B cell (primary cell): ENCODE results near the gene HES4. TPM values are rescaled to one million over a fixed set of nuclear protein-coding genes. Genes with fewer than 3 reads are reported as not detected.
"Not testable (repeated sequence)": the region's sequence is repeated elsewhere in the genome, so short reads cannot be mapped to it uniquely, and the experiment has no call there.

Source experiments
- ATAC-seq: fragments of 200-7000 bp; cut with Tn5 transposase; one replicate; pipeline ENCODE4 v1.10.0; 2021; ENCODE audit warnings: low read depth, mild to moderate bottlenecking, moderate number of reproducible peaks, moderate library complexity
- CTCF ChIA-PET: fragments of 350-600 bp; sonication (Branson Sonifier 250); formaldehyde crosslinking; loops from one replicate; lab custom pipeline; 2021; ENCODE audit warnings: antibody characterized with exemption, inconsistent platforms; lab: Charles Lee
- POLR2A ChIA-PET: fragments of 350-600 bp; sonication (Branson Sonifier 250); formaldehyde crosslinking; loops from one replicate; lab custom pipeline; 2021; ENCODE audit warnings: antibody characterized with exemption; lab: Charles Lee
- DNase-seq: peaks from one replicate; pipeline ENCODE4 v3.0.0; 2013
- H2AFZ ChIP-seq: 2 replicates; pipeline ENCODE4 v1.6.1; 2012; ENCODE audit warnings: mild to moderate bottlenecking, low read depth, low read length; ENCODE audit not compliant: insufficient read depth, poor library complexity, severe bottlenecking
- H3K27ac ChIP-seq, 2 donors: 1 replicate in 1 of 2; 2 replicates in 1 of 2; pipeline ENCODE4 v1.5.1; 2012 to 2013; ENCODE audit warnings: low read length in 2 of 2, mild to moderate bottlenecking in 2 of 2, moderate library complexity in 1 of 2
- H3K27me3 ChIP-seq, 4 experiments: fragments of 200-600 bp in 1 of 4; sonication (generic) in 1 of 4; replicated peaks in 1 of 4; 1 replicate in 2 of 4; 2 replicates in 2 of 4; pipeline versions ENCODE4 v1.6.1 to v1.7.0; 2013 to 2016; ENCODE audit warnings: low read length in 3 of 4, mild to moderate bottlenecking in 2 of 4, mixed read lengths in 1 of 4, moderate library complexity in 1 of 4; ENCODE audit not compliant: insufficient read depth in 4 of 4, control insufficient read depth in 3 of 4; ENCODE audit errors: control extremely low read depth in 1 of 4
- H3K36me3 ChIP-seq, 2 experiments: replicated peaks in 1 of 2; 1 replicate in 1 of 2; 2 replicates in 1 of 2; pipeline versions ENCODE4 v1.6.1 to v1.7.1; 2013; ENCODE audit warnings: low read length in 1 of 2; ENCODE audit not compliant: insufficient read depth in 2 of 2, control insufficient read depth in 1 of 2; ENCODE audit errors: control extremely low read depth in 1 of 2, extremely low read depth in 1 of 2
- H3K4me1 ChIP-seq, 2 donors: fragments of 200-600 bp in 1 of 2; sonication (generic) in 1 of 2; 1 replicate in 1 of 2; 2 replicates in 1 of 2; pipeline versions ENCODE4 v1.5.1 to v1.6.1; 2013 to 2017; ENCODE audit warnings: low read length in 2 of 2; ENCODE audit not compliant: control insufficient read depth in 2 of 2, insufficient read depth in 2 of 2
- H3K4me2 ChIP-seq: replicated peaks from 2 replicates; pipeline ENCODE3; 2012; ENCODE audit warnings: mild to moderate bottlenecking, low read depth, low read length; ENCODE audit not compliant: poor library complexity, severe bottlenecking
- H3K4me3 ChIP-seq, 5 experiments: fragments of 200-600 bp in 1 of 5; sonication (generic) in 1 of 5; 1 replicate in 3 of 5; 2 replicates in 2 of 5; pipeline versions ENCODE4 v1.5.1 to v1.7.0; 2011 to 2016; ENCODE audit warnings: low read length in 4 of 5, mild to moderate bottlenecking in 4 of 5, low read depth in 2 of 5, control low read depth in 1 of 5, moderate library complexity in 1 of 5; ENCODE audit not compliant: insufficient read depth in 1 of 5; ENCODE audit errors: control extremely low read depth in 1 of 5, extremely low read depth in 1 of 5
- H3K79me2 ChIP-seq: fragments of 200-600 bp; sonication (generic); one replicate; pipeline ENCODE4 v1.6.0; 2016; ENCODE audit warnings: low read length; ENCODE audit not compliant: control insufficient read depth, insufficient read depth
- H3K9ac ChIP-seq: fragments of 200-600 bp; sonication (generic); 2 replicates; pipeline ENCODE4 v1.6.1; 2017; ENCODE audit warnings: mild to moderate bottlenecking, low read length, moderate library complexity
- H3K9me3 ChIP-seq, 3 donors: one replicate each; pipeline versions ENCODE4 v1.6.1 to v1.7.1; 2013; ENCODE audit warnings: low read length in 2 of 3; ENCODE audit not compliant: control insufficient read depth in 2 of 3, insufficient read depth in 1 of 3; ENCODE audit errors: control extremely low read depth in 1 of 3
- H4K20me1 ChIP-seq: 2 replicates; pipeline ENCODE4 v1.6.0; 2012; ENCODE audit warnings: mild to moderate bottlenecking, low read length; ENCODE audit not compliant: insufficient read depth, control insufficient read depth, poor library complexity, severe bottlenecking
- H3K27ac Mint-ChIP-seq: one replicate; pipeline ENCODE4 v1.8.0; 2021; ENCODE audit warnings: mixed read lengths
- H3K27me3 Mint-ChIP-seq: one replicate; pipeline ENCODE4 v1.8.0; 2021; ENCODE audit warnings: mixed read lengths
- H3K4me1 Mint-ChIP-seq: one replicate; pipeline ENCODE4 v1.8.0; 2021; ENCODE audit warnings: mixed read lengths
- H3K4me3 Mint-ChIP-seq: one replicate; pipeline ENCODE4 v1.8.0; 2021; ENCODE audit warnings: mixed read lengths
- H3K9me3 Mint-ChIP-seq: one replicate; pipeline ENCODE4 v1.8.0; 2022; ENCODE audit warnings: mixed read lengths; ENCODE audit not compliant: insufficient read depth
- CTCF ChIP-seq: fragments of 200-600 bp; IDR thresholded peaks from one replicate; pipeline ENCODE4 v1.8.0; 2022; ENCODE audit warnings: antibody characterized with exemption, mild to moderate bottlenecking
- EZH2 ChIP-seq: IDR thresholded peaks from 2 replicates; pipeline ENCODE4 v1.6.1; 2012; ENCODE audit warnings: borderline replicate concordance, low read depth, mild to moderate bottlenecking, moderate library complexity, low read length; ENCODE audit not compliant: insufficient read depth, poor library complexity, severe bottlenecking
- WGBS: methylation state at CpG from one replicate; pipeline ENCODE4 v1.1.5; 2013; ENCODE audit warnings: missing lambda C conversion rate; ENCODE audit not compliant: insufficient coverage; 5-methylcytosine and 5-hydroxymethylcytosine counted together
- intact Hi-C: fragments of 100-400 bp; cut with micrococcal nuclease; formaldehyde crosslinking; loops from one replicate; pipeline ENCODE4 v1.10.0; 2022
- polyA plus RNA-seq: library from polyadenylated mRNA; depleted of rRNA; stranded (reverse); fragments of >200 nt; gene quantifications from 2 replicates; pipeline ENCODE4 v1.2.3, GENCODE V29; 2012
- total RNA-seq, 2 donors: library from RNA; stranded (reverse); fragments of 120-200 nt in 1 of 2; gene quantifications; 1 replicate in 1 of 2; 2 replicates in 1 of 2; pipeline versions ENCODE4 v1.2.3 to v1.2.4, GENCODE V29; 2013 to 2022

The HES4 gene
- total and polyA plus RNA-seq, 2 donors (not counting 1 experiment from before 2014, with no cell fraction given): 3.2 to 4.5 TPM

GRCh38 chr1:995665-996633, 3.9 kb downstream of the HES4 start:
- DNase-seq: no peak
- H3K27me3 Mint-ChIP-seq: peaks cover 32% of the 10 kb centered on the region
- ChIA-PET POLR2A (no interaction called here), CTCF (interaction anchor here (1.5 kb wide), 1 partner anchor 11 kb away, joined by 6 read pairs; no protein-coding TSS in a partner anchor)
- Histone ChIP-seq H3K4me2 (no peak overlapping the region), H4K20me1 (no peaks in the 10 kb centered on the region), H3K9me3 (peaks cover 0 to 33% (median 3%) of the 10 kb centered on the region in 3 donors), H3K27ac (no peak overlapping the region), H3K9ac (no peak overlapping the region), H3K27me3 (peaks cover 0 to 61% (median 18%) of the 10 kb centered on the region in 4 experiments), H2AFZ (no peak overlapping the region), H3K36me3 (no peaks in the 10 kb centered on the region), H3K79me2 (no peaks in the 10 kb centered on the region), H3K4me1 (peaks cover 22 to 29% of the 10 kb centered on the region in 2 donors), H3K4me3 (no peak overlapping the region)
- no peak for TF ChIP-seq CTCF
- no peak for TF ChIP-seq EZH2
- no peak overlapping the region for H3K27ac Mint-ChIP-seq
- no peak overlapping the region for H3K4me3 Mint-ChIP-seq
- intact Hi-C loops: no loop called here
- WGBS: 37% methylated on average over 18 of the region's 30 CpGs
- no peak for ATAC-seq
- H3K4me1 Mint-ChIP-seq: peaks cover 10% of the 10 kb centered on the region
- no peaks in the 10 kb centered on the region for H3K9me3 Mint-ChIP-seq

GRCh38 chr1:994546-994945, 5.4 kb downstream of the HES4 start:
- H3K4me3 ChIP-seq, H3K27ac ChIP-seq, H3K4me1 Mint-ChIP-seq, intact Hi-C loops, ATAC-seq, H3K27ac Mint-ChIP-seq, H3K9me3 Mint-ChIP-seq, H3K79me2 ChIP-seq, H4K20me1 ChIP-seq, H3K4me3 Mint-ChIP-seq, DNase-seq, H3K4me2 ChIP-seq, H3K36me3 ChIP-seq, POLR2A ChIA-PET, H2AFZ ChIP-seq, H3K9ac ChIP-seq: not testable (repeated sequence)
- 81% methylated on average over 4 of the region's 6 CpGs for WGBS
- peaks cover 0 to 28% (median 3%) of the 10 kb centered on the region in 3 donors for H3K9me3 ChIP-seq
- H3K27me3 ChIP-seq: peaks cover 0 to 52% (median 15%) of the 10 kb centered on the region in 4 experiments
- H3K4me1 ChIP-seq: peaks cover 14 to 18% of the 10 kb centered on the region in 2 donors
- CTCF ChIA-PET: interaction anchor here (2.4 kb wide), 1 partner anchor 10 kb away, joined by 9 read pairs; no protein-coding TSS in a partner anchor
- peaks cover 35% of the 10 kb centered on the region for H3K27me3 Mint-ChIP-seq
